Suprapubic skin (tissue), 4 donors: ENCODE results near the gene NTN1.

Source experiments
- POLR2A ChIP-seq, 2 donors: fragments of 450-650 bp; IDR thresholded peaks; one replicate each; pipeline ENCODE4 v1.6.1; 2017; ENCODE audit warnings: antibody characterized with exemption in 2 of 2, mild to moderate bottlenecking in 2 of 2, moderate library complexity in 2 of 2
- POLR2AphosphoS5 ChIP-seq, 3 donors: sonication (generic); formaldehyde crosslinking; IDR thresholded peaks; one replicate each; pipeline ENCODE4 v1.6.1; 2017; ENCODE audit warnings: antibody characterized with exemption in 3 of 3
- TF ChIP-seq, protein P1 (sequence below), 2 donors: fragments of 200-600 bp in 1 of 2; fragments of 450-650 bp in 1 of 2; sonication (generic) in 1 of 2; IDR thresholded peaks; one replicate each; pipeline ENCODE4 v1.5.1; 2016 to 2019; ENCODE audit warnings: antibody characterized with exemption in 2 of 2, mild to moderate bottlenecking in 1 of 2, moderate library complexity in 1 of 2

DNA sequence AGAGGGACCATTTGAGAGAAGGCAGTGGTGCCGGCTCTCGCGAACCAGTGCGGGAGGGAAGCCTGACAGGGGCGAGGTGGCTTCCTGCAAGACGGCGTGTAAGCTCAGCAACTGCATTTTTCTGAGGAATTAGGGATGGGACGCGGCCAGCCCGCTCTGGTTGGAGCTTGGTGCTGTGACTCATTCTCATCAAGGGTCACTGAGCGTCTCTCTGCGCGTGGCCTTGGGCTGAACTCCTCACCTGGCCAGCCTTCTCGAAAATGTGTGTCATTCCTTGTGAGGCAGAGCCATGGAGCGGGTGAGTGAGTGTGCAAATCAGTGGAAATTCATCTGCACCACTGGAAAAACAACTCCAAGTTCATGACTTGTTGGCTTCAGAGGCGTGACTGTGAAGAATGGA is 52.8 kb downstream of the NTN1 start:
- TF ChIP-seq, protein P1, sequence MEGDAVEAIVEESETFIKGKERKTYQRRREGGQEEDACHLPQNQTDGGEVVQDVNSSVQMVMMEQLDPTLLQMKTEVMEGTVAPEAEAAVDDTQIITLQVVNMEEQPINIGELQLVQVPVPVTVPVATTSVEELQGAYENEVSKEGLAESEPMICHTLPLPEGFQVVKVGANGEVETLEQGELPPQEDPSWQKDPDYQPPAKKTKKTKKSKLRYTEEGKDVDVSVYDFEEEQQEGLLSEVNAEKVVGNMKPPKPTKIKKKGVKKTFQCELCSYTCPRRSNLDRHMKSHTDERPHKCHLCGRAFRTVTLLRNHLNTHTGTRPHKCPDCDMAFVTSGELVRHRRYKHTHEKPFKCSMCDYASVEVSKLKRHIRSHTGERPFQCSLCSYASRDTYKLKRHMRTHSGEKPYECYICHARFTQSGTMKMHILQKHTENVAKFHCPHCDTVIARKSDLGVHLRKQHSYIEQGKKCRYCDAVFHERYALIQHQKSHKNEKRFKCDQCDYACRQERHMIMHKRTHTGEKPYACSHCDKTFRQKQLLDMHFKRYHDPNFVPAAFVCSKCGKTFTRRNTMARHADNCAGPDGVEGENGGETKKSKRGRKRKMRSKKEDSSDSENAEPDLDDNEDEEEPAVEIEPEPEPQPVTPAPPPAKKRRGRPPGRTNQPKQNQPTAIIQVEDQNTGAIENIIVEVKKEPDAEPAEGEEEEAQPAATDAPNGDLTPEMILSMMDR (IDR thresholded peaks at IDR 0.05): no peak
- TF ChIP-seq POLR2A (IDR thresholded peaks at IDR 0.05): no peak
- peak in 1 of 3 donors; percentile 24 for TF ChIP-seq POLR2AphosphoS5 (IDR thresholded peaks at IDR 0.05)
